Activated CD8-positive, alpha-beta memory T cell treated with anti-CD3 and anti-CD28 coated beads for 48 hours (primary cell): ENCODE results near the gene LYRM4.

Experiments used
- DNase-seq, 3 experiments: peaks; one replicate each; pipeline ENCODE4 v3.0.0-alpha.2; 2020; ENCODE audit warnings: low read depth in 2 of 3, low spot score in 2 of 3

LYRM4 gene

DNA sequence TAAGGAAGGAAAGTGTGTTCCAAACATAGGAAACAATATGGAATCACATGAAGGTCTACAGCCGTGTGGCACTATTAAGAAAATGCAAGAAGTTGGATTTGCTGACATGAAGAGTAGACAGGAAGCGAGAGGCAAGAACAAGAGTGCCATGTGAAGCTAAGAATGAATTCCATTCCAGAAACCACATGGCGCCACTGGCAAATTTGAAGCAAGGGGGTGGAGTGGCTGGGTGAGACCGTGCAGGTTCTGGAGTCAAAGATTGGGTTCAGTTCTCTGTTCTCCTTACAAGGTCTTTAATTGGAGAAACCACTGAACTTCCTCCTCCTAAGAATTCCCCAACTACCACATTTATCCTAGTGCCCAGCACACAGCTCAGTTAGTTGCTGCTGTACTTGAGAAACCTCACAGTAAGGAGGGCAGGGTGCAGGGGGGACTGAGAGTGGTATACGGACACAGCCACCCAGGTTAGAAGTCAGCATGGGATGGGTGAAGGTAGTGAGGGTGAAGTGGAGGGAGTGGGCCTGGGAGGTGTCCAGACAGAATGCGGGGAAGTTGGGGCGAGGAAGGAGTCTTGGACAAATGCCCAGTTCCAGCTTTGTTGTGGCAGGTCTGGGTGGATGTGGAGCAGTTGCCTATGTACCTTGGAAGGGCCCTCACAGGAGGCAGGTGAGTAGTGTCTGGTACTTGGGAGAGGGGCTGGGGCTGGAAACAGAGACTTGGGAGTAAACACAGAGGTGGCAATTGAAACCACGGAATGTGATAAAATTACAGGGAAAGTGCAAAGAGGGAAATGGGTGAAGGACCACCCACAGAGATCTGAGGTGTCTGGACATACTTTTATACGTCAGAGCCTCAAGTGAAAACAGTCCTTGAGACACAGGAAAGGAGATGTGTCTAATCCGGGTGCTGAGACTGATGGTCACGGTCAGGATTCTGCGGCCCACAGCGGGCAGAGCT is 14.3 kb downstream of the LYRM4 start:
- no peak for DNase-seq

DNA sequence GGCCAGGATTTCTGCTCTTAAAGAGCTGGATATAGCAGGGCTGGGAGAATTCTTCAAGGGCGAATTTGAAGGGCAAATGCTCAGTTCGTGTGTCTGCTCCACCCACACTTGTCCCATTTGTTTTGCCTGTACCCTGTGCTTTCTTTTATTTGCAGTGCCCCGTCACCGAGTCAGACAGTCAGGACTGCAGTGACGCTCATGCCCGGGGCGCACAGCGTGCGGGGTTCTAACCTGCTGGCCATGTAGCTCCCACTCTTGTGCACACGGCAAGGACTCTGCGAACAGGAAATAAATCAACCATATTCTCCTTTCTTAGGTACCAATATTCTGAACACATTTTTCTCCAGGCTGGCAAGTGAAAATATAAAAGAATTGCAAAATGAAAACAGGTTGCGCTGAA is 17.7 kb downstream of the LYRM4 start:
- no peak for DNase-seq

DNA sequence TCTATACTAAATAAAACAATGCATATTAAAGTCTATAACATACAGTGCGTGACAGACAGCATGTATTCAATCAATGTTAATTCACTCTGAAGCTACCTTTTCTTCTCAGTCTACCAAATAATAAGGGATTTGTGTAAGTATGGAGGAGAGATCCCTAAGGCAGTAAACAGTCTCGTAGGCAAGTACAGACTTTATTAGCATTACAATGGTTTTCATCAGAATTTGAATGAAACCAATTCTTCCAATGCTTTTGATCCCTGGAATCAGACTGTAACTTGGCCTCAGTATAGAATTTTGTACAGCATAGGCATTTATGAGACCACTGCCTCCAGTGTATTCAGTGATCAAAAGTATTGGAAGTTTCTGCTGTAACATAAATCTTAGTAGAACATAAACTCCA is 19.5 kb downstream of the LYRM4 start:
- no peak for DNase-seq

DNA sequence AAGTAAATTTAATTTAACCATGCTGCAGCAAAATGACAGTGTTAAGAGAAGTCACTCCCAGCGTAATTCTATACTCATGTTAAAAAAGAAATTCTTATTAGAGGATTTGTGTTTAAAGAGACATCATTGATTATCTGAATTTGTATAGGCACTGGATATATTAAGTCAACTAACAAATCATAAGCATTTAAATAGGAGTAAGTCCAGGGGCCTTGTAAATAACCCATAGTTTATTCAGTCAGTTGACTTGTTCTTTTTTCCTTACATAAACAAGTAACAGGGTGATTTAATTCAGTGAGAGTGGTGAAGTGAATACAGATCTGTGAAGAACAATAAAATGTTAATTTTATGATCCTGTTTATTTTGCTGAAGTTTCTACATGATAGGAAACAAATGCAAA is 22.4 kb downstream of the LYRM4 start:
- DNase-seq = no peak

DNA sequence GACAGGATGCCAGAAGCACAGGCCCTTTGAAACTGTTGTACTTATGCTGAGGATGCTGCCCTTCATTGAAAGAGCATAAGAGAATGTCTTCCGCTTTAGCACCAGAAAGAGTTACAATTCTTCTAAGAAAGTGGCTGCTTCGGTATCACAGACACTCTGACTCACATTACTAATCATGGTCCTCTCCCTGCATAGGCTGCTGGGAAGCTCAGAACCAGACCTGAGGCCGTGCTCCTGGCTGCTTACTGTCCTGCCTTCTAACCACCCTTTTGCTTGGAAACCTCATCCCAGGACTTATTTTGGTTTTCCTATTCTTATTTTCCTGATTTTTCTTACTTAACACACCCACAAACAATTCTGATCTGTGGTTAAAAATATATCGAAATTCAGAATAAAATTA is 22.9 kb downstream of the LYRM4 start:
- no peak for DNase-seq

DNA sequence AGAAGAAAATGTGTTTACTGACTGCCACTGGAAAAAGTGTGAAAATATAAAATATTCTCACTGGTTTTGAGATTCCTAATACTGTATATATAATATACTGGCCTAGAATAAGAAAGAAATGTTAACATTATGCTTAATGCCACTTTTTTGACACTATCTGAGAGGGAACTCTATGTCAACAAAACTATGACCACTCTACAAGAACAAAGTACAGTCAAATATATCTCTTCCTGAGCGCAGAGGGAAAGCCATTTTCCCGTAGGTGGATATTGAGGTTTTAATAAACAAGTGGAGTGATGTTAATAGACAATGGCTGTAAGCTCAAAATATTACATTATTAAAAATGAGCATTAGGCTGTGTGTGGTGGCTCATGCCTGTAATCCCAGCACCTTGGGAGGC is 24.9 kb downstream of the LYRM4 start:
- no peak for DNase-seq

DNA sequence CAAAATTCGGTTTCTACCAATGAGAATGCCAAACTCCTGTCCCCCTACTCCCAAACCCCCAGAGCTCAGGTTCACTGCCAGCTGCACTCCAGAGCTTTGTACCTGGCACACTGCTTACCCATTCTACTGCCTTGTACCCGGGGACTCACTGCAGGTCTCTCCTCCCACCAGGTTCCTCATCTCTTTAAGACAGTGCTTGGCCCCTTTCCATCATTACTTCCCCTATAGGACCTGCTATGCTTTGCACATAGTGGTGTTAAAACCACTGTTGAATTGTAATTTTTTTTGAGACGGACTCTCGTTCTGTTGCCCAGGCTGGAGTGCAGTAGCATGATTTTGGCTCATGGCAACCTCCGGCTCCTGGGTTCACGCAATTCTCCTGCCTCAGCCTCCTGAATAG is 25.9 kb downstream of the LYRM4 start:
- no peak for DNase-seq

DNA sequence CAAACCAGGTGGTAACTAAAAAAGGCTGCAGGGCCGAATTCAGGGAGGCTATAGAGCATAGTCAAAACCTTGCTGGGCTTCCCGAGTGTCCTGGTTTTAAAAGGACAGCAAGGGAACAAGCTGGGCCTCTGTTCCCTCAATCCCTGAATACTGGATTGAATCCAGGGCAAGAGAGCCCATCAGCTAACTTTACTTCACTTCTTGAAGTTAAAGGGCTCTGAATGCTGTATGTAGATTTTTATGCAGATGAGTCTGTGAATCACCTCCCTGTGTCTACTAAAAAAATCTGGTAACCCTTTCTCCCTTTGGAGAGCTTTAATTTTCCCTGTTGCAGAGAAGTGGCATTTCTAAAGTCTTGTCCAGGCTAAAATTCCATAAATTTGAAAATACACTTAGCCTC is 29.5 kb downstream of the LYRM4 start:
- DNase-seq = no peak

DNA sequence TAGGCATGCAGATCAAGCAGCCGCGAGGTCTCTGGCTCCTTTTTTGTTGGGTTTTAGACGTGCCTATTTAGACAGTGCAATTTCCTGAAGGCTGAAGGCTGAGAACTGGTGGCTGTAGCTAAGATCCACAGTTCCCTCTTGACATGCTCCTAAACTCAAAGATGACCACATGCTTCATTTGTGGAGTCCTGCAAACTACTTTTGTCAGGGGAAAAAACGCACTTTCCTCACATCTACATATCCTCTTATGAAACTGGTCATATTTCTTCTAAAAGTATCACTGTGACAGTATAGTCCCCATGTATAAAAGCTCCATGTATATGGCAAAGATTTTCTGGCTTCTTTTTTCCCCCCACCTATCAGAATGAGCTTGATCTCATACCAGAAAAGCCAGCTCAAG is 30.7 kb downstream of the LYRM4 start:
- no peak for DNase-seq

DNA sequence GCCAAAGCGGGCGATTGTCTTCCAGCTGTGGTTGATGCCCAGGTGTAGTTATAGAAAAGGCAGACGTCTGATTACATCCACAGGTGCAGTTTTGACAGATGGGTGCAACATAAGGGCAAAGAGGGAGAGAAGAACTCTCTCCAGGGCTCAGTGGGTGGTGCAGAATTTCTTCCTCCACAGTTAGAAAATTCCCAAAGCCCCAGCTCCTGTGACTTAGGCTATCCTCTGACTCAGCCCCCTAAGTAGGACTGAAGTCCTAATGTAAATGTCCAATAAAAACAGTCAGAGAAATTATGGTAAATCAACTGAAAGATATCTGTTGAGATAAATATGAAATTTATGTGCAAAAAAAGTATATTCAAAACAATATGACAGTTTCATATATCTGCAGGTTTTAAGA is 31.4 kb downstream of the LYRM4 start:
- DNase-seq = no peak

DNA sequence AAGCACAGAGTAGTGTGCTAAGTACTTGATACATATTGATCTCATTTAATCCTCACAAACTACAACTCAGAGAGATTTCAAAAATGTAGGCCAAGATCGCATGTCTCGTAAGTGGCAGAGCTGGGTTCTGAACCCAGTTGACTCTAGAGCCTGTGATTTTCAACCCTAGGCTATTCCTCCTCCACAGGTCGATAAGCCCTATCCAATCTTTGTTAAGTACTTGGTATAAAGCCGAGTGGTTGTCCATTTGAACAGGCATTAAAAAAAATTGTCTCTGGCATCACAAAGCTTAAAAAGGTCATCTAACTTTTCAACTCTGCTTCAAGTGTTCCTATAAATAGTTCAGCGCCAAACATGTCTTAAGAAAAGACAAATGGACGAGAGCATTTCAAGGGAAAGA is 37.4 kb downstream of the LYRM4 start:
- no peak for DNase-seq

DNA sequence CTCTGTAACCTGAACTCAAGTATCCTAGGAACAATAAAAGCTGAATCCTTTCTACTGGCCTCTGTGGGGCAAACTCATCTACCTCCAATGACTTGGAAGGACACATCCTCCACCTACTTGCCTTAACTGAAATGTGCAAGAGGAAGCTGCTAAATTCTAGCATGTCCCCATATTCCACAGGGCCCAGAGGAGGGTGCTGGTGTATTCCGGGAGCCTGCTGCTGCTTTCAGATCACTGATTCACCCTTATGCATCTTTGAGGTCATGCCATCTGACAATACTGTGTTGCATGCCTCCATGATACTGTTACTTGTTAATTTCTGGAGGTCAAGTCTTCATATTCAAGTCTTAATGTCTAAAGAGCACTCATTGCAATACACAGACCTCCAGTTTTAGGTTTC is 40.3 kb downstream of the LYRM4 start:
- no peak for DNase-seq

DNA sequence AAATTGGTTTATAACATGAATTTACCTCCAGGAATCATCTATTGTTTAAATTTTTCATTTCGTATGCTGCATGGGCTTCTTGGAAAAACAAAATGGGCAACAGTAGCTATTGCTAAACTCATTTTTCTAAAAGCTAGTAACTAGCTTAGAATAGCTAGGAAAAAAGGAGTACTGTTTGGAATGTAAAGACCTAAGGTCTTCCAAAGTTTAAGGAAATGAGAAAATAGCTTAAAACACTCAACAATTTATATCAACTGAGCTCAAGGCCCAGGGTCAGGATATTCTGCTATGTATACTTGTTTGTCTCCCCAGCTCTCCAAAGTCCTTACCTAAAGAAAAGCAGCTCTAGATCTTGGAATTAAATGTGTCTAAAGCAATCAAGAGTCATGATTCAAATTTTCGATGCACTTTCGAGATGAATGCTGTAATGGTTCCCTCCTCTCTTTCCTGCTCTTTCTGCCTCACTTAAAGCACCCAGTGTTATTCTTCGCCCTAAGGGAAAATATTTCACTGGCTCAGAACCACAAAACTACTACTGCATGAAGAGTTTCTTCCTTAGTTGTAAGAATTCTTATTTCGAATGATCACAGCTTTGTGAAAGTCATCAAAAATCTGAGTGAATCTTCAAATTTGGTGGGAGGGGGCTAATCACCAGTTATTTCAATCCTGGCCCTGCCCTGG is 41.6 kb downstream of the LYRM4 start:
- DNase-seq = no peak

DNA sequence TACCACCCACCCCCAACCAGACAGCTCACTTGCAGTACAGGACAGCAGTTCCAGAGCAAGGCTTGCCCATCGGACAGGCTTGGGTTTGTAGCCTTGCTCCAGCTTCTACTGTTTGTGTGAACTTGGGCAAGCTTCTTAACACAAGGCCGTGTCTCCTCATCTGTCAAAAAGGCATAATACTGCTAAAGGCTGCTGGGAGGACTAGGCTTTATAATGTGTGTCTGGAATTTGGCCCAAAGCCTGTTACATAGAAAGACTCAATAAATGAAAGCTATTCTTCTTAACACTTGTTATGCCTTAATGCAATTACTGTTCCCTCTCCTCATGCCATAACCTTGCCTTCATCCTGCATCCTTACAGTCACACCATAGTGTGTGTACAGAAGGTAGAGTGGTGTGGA is 43.4 kb downstream of the LYRM4 start:
- DNase-seq = no peak

DNA sequence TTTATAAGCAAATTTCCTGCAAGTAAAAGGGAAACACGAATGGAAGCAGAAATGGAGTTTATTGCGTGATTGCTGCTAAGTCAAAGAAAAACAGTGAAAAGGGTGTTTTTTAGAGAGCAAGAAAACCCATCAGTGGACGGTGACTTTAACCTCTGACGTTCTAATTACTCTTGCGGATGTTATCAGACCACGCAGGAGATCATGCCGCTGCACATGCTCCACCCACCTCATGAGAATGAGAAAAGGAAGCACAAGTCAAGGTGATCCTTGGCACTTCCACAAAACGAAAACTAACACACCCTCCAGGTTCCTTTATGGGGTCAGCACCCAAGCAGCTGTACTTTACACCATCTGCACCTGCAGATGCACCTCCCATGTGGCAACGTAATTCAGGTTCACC is 45.0 kb downstream of the LYRM4 start:
- no peak for DNase-seq

DNA sequence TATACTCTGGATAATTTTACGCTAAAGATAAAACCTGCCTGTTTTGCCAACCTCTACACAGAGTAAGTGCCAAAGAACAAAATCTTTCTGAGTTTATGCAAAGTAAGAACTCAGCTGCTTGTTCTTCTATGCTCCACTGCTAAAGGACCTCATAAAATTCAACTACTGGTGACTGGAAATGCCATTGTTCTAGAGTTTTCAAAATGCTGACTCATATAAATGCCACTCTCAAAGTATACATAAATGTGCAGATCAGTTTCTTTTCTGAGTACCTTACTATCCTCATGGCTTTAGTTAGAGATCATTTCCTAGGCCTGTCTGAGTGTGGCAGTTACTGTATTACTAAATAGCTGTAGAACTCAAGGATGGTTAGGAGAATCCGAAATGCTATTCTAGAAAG is 45.6 kb downstream of the LYRM4 start:
- DNase-seq = no peak

DNA sequence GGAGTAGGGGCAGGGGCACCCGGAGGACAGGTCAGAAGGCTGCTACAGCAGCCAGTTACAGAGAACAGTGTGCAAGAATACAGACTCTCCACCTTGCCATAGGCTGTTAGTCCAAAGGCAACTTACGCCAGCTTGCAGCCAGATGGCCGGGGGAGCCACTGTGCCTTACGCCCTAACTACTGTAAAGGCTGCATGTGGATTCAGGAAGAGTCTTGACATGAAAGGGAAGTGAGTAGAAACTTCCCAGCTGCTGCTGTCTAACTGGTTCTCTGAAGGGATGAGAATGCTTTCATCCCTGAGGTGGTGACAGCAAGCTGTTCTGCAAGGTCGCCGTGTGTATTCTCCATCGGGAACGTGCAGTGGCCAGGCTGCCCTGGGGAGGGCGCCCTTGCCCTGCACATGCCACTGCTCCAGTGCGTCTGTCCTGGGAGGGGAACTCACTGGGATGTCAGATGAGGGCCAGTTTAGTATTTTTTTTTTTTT is 46.1 kb downstream of the LYRM4 start:
- no peak for DNase-seq

DNA sequence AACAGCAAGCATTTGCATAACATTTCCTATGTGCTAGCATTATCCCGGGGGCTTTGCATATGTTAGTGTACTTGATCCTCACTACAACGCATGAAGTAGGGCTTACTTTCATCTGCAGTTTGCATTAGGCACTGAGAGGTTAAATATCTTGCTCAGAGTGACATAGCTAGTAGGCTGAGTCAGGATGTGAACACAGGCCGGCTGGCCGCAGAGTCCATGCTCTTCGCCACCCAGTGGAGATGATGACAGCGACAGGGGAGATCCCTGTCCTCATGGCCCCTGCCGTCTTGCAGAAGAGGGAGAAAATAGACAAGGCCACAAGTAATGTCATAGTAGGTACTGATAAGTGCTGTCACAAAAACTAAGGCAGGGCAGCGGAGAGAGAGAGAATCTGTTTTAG is 46.9 kb downstream of the LYRM4 start:
- DNase-seq = no peak

DNA sequence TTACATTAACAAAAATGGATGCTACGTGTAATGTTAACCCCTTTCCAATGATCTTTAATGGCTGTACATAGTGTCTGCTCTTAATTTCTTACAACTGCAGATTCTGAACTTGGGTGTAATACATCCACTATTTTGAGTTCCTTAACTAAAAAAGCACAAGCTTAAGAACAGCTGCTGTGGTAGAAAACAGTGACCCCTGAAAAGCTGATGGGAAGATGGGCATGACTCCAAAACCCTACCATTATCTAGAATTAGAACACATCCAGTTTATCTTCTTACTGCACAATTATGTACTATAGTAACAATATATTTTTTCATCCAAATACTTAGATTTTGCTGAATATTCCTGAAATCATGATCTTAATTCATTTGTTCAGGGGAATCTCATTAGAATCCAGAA is 49.3 kb downstream of the LYRM4 start:
- no peak for DNase-seq

DNA sequence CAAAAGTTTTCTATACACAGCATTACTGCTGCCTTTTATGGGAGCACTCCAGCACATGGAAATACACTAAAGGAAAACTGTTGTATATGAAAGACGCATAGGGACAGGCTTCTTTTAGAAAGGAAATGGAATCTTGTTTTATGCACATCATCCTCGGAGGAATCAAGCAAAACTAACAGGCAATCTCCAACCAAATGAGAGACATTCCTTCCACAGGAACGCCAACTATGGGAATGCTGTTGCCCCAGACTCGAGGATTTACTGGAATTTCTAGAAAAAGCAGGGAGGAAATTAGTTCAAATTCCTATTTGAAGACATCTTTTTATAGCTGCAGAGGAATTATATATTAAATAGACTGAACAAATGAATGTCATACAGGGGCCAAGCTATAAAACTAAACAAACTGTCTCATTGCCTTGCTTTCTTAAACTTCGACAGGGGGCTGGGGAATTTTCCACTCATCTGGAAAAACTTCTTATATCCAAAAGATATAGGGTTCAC is 52.2 kb downstream of the LYRM4 start:
- no peak for DNase-seq

DNA sequence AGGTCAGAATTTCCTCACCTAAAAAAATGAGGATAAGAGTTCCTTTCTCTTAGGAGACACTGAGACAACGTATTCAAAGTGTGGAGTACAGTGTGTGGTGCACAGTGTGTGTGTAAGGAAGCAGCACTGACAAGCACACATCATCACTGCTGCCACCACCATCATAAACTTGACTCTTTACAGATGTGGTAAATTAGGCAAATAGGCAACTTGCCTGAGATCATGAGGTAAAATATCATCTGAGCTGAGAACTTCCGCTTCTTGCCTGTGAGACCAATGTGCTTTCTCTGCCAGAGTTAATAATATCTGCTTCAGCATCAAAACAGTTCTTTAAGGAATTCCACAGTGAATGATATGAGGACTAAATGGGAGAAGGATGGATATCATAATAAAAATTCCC is 52.7 kb downstream of the LYRM4 start:
- DNase-seq = no peak

DNA sequence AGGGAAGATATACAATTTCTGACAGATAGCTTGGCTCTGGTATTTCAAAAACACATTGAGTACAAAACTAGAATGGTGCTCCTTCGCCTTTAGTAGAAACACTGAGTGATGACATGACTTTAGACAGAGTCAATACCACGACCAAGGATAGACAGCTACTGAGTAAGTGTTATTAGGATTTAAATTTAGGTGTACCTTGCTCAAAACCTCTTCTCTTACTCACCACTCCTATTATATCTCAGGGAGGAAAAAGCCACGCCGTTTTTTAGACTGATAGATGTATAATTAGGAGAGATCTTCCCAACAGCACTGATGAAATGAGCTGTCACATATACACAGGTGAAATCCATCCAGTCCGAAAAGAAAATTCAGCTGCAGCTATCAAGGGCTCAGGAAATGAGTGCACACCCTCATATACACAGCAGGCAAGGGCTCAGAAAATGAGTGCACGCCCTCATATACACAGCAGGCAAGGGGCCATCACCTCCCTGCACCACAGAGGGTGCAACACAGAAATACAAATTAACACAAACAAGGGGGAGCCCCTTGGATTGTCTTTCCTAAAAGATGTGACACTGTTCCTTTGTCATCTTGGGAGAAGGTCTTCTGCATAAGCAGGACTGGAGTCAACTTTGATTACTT is 53.7 kb downstream of the LYRM4 start:
- no peak for DNase-seq
